ENCODE data around the gene MAD1L1. TPM values are rescaled to one million over a fixed set of nuclear protein-coding genes. Genes with fewer than 3 reads are reported as not detected.
"Not testable (repeated sequence)": the region's sequence is repeated elsewhere in the genome, so short reads cannot be mapped to it uniquely, and the experiment has no call there.

Gene MAD1L1
- total RNA-seq, 2 experiments from 2014 or later = 157 to 160 TPM

DNA sequence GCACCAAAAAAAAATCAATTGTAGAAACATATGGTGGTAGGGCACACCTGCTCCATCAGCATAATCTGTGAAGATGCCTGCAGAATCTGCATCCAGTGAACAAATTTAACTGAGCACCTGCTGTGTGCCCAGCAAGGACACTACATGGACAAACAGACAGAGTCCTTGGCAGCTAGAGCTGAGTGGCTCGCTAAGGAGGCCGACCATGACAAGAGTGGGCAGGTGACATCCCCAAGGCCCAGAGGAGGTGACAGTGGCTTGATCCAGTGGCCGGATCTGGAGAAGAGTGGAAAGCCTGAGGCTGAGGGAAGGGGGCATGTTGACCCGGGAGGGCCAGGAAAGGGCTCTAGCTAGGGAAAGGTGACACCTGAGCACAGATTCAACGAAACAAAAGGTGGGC, 68.1 kb downstream of the MAD1L1 start:
- no peaks in the 10 kb centered on the region for H3K4me1 ChIP-seq (ENCODE audit: insufficient read depth, low read length)
- no peak for ATAC-seq (ENCODE audit: poor library complexity)
- H3K27ac Mint-ChIP-seq = no peak overlapping the region
- no peaks in the 10 kb centered on the region for H3K27me3 Mint-ChIP-seq
- H3K27me3 ChIP-seq (ENCODE audit: control insufficient read depth in 1 of 2, insufficient read depth in 2 of 2, low read length in 2 of 2) = no peaks in the 10 kb centered on the region
- H3K4me3 Mint-ChIP-seq = no peak overlapping the region
- H3K9me3 ChIP-seq (ENCODE audit: control insufficient read depth in 1 of 2, insufficient read depth in 1 of 2, low read length in 2 of 2) = no peaks in the 10 kb centered on the region
- TF ChIP-seq, protein P1, sequence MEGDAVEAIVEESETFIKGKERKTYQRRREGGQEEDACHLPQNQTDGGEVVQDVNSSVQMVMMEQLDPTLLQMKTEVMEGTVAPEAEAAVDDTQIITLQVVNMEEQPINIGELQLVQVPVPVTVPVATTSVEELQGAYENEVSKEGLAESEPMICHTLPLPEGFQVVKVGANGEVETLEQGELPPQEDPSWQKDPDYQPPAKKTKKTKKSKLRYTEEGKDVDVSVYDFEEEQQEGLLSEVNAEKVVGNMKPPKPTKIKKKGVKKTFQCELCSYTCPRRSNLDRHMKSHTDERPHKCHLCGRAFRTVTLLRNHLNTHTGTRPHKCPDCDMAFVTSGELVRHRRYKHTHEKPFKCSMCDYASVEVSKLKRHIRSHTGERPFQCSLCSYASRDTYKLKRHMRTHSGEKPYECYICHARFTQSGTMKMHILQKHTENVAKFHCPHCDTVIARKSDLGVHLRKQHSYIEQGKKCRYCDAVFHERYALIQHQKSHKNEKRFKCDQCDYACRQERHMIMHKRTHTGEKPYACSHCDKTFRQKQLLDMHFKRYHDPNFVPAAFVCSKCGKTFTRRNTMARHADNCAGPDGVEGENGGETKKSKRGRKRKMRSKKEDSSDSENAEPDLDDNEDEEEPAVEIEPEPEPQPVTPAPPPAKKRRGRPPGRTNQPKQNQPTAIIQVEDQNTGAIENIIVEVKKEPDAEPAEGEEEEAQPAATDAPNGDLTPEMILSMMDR (IDR thresholded peaks at IDR 0.05) = no peak
- POLR2A ChIA-PET = interaction anchor here (0.6 kb wide), 1 partner anchor 1026 kb away, joined by 3 read pairs; no protein-coding TSS in a partner anchor
- H3K4me1 Mint-ChIP-seq (ENCODE audit: low read depth) = no peaks in the 10 kb centered on the region
- H3K27ac ChIP-seq (ENCODE audit: low read depth in 1 of 2, low read length in 2 of 2) = no peak overlapping the region
- intact Hi-C loops (cut with DNase I, micrococcal nuclease) = no loop called here
- peaks cover 28% of the 10 kb centered on the region for H3K36me3 Mint-ChIP-seq (ENCODE audit: low read depth)
- CTCF ChIA-PET = no interaction called here
- no peaks in the 10 kb centered on the region for H3K36me3 ChIP-seq (ENCODE audit: insufficient read depth, low read length)
- no peak for DNase-seq
- no peak overlapping the region for H3K4me3 ChIP-seq (ENCODE audit: low read length)
- H3K9me3 Mint-ChIP-seq = no peaks in the 10 kb centered on the region

GRCh38 chr7:2163600-2164555, 68.9 kb downstream of the MAD1L1 start:
- Histone ChIP-seq H3K4me3 (ENCODE audit: low read length) (no peak overlapping the region), H3K9me3 (ENCODE audit: control insufficient read depth in 1 of 2, insufficient read depth in 1 of 2, low read length in 2 of 2) (no peaks in the 10 kb centered on the region), H3K4me1 (ENCODE audit: insufficient read depth, low read length) (no peaks in the 10 kb centered on the region), H3K36me3 (ENCODE audit: insufficient read depth, low read length) (no peaks in the 10 kb centered on the region), H3K27me3 (ENCODE audit: control insufficient read depth in 1 of 2, insufficient read depth in 2 of 2, low read length in 2 of 2) (no peaks in the 10 kb centered on the region), H3K27ac (ENCODE audit: low read depth in 1 of 2, low read length in 2 of 2) (no peak overlapping the region)
- H3K9me3 Mint-ChIP-seq = no peaks in the 10 kb centered on the region
- ATAC-seq (ENCODE audit: poor library complexity) (no peak), DNase-seq (no peak)
- CTCF ChIA-PET = no interaction called here
- peaks cover 22% of the 10 kb centered on the region for H3K36me3 Mint-ChIP-seq (ENCODE audit: low read depth)
- no peak overlapping the region for H3K27ac Mint-ChIP-seq
- no peaks in the 10 kb centered on the region for H3K4me1 Mint-ChIP-seq (ENCODE audit: low read depth)
- H3K4me3 Mint-ChIP-seq = no peak overlapping the region
- no peaks in the 10 kb centered on the region for H3K27me3 Mint-ChIP-seq
- POLR2A ChIA-PET = interaction anchor here (0.6 kb wide), 1 partner anchor 1025 kb away, joined by 3 read pairs; no protein-coding TSS in a partner anchor
- intact Hi-C loops (cut with DNase I, micrococcal nuclease) = no loop called here
- TF ChIP-seq, protein P1 (IDR thresholded peaks at IDR 0.05) = no peak

GRCh38 chr7:2162959-2163358, 69.8 kb downstream of the MAD1L1 start:
- H3K36me3 ChIP-seq (ENCODE audit: insufficient read depth, low read length) = no peaks in the 10 kb centered on the region
- no peaks in the 10 kb centered on the region for H3K9me3 ChIP-seq (ENCODE audit: control insufficient read depth in 1 of 2, insufficient read depth in 1 of 2, low read length in 2 of 2)
- ATAC-seq (ENCODE audit: poor library complexity) = no peak
- H3K4me3 ChIP-seq (ENCODE audit: low read length) = no peak overlapping the region
- no peak overlapping the region for H3K27ac ChIP-seq (ENCODE audit: low read depth in 1 of 2, low read length in 2 of 2)
- no peaks in the 10 kb centered on the region for H3K4me1 ChIP-seq (ENCODE audit: insufficient read depth, low read length)
- H3K27me3 Mint-ChIP-seq = no peaks in the 10 kb centered on the region
- ChIA-PET CTCF (no interaction called here), POLR2A (no interaction called here)
- H3K9me3 Mint-ChIP-seq = no peaks in the 10 kb centered on the region
- DNase-seq = no peak
- intact Hi-C loops (cut with DNase I, micrococcal nuclease) = no loop called here
- no peaks in the 10 kb centered on the region for H3K27me3 ChIP-seq (ENCODE audit: control insufficient read depth in 1 of 2, insufficient read depth in 2 of 2, low read length in 2 of 2)
- H3K27ac Mint-ChIP-seq = no peak overlapping the region
- H3K4me3 Mint-ChIP-seq = no peak overlapping the region
- peaks cover 14% of the 10 kb centered on the region for H3K36me3 Mint-ChIP-seq (ENCODE audit: low read depth)
- no peaks in the 10 kb centered on the region for H3K4me1 Mint-ChIP-seq (ENCODE audit: low read depth)
- TF ChIP-seq, protein P1 (IDR thresholded peaks at IDR 0.05) = no peak

GRCh38 chr7:2162004-2162902, 70.5 kb downstream of the MAD1L1 start:
- H3K9me3 ChIP-seq (ENCODE audit: control insufficient read depth in 1 of 2, insufficient read depth in 1 of 2, low read length in 2 of 2); POLR2A ChIA-PET; H3K4me3 ChIP-seq (ENCODE audit: low read length); H3K27me3 Mint-ChIP-seq; ATAC-seq (ENCODE audit: poor library complexity); H3K27ac ChIP-seq (ENCODE audit: low read depth in 1 of 2, low read length in 2 of 2); intact Hi-C loops (cut with DNase I, micrococcal nuclease); H3K27ac Mint-ChIP-seq; H3K4me1 Mint-ChIP-seq (ENCODE audit: low read depth); H3K36me3 ChIP-seq (ENCODE audit: insufficient read depth, low read length); H3K4me1 ChIP-seq (ENCODE audit: insufficient read depth, low read length); H3K9me3 Mint-ChIP-seq; CTCF ChIA-PET; H3K4me3 Mint-ChIP-seq; DNase-seq; H3K27me3 ChIP-seq (ENCODE audit: control insufficient read depth in 1 of 2, insufficient read depth in 2 of 2, low read length in 2 of 2): not testable (repeated sequence)
- H3K36me3 Mint-ChIP-seq (ENCODE audit: low read depth) = peaks cover 14% of the 10 kb centered on the region
